HepG2 (cell line): ENCODE results near the gene C1QTNF12. TPM values are rescaled to one million over a fixed set of nuclear protein-coding genes. Genes with fewer than 3 reads are reported as not detected.

ENCODE experiments used
- ATF1 ChIP-seq: IDR thresholded peaks from 2 replicates; pipeline ENCODE4 v1.6.1; 2016; ENCODE audit warnings: mild to moderate bottlenecking, control low read depth
- ATRX ChIP-seq: sonication (generic); formaldehyde crosslinking; IDR thresholded peaks from 2 replicates; pipeline ENCODE4 v1.4.0; 2020; ENCODE audit warnings: missing genetic modification reagents, borderline replicate concordance
- CCAR2 ChIP-seq: fragments of 200-400 bp; formaldehyde crosslinking; optimal IDR thresholded peaks from 2 replicates; pipeline ENCODE3; 2018; ENCODE audit warnings: low read depth, mild to moderate bottlenecking, low read length, moderate library complexity
- ISL2 ChIP-seq: sonication (generic); formaldehyde crosslinking; IDR thresholded peaks from 2 replicates; pipeline ENCODE4 v1.5.0; 2020; ENCODE audit warnings: missing genetic modification reagents
- KDM6A ChIP-seq: IDR thresholded peaks from 2 replicates; pipeline ENCODE4 v1.6.1; 2016; ENCODE audit warnings: low read depth
- SIX1 ChIP-seq: sonication (generic); formaldehyde crosslinking; IDR thresholded peaks from 2 replicates; pipeline ENCODE4 v1.4.0; 2020; ENCODE audit warnings: missing genetic modification reagents, borderline replicate concordance
- U2AF2 ChIP-seq: fragments of 200-400 bp; formaldehyde crosslinking; IDR thresholded peaks from 2 replicates; pipeline ENCODE4 v1.6.1; 2017; ENCODE audit warnings: low read depth, mild to moderate bottlenecking, low read length
- ZNF274 ChIP-seq: sonication (generic); formaldehyde crosslinking; IDR thresholded peaks from 2 replicates; pipeline ENCODE4 v1.5.1; 2020; ENCODE audit warnings: mild to moderate bottlenecking, missing genetic modification reagents
- ZNF766 ChIP-seq: sonication (generic); formaldehyde crosslinking; IDR thresholded peaks from 2 replicates; pipeline ENCODE4 v1.5.0; 2020; ENCODE audit warnings: missing genetic modification reagents, borderline replicate concordance
- ZSCAN30 ChIP-seq: sonication (generic); formaldehyde crosslinking; IDR thresholded peaks from 2 replicates; pipeline ENCODE4 v1.5.0; 2020; ENCODE audit warnings: mild to moderate bottlenecking, missing genetic modification reagents
- polyA plus RNA-seq, 8 experiments: library from polyadenylated mRNA; depleted of rRNA in 3 of 8; stranded (reverse) in 7 of 8; unstranded in 1 of 8; fragments of >200 nt; fragmentation: Illumina TruSeq in 4 of 8; extraction: Trizol in 4 of 8; gene quantifications; 2 replicates each; pipeline versions ENCODE4 v1.2.1 to v1.2.3, GENCODE V29; 2011 to 2016; ENCODE audit warnings: low read depth in 4 of 8, missing spikeins in 1 of 8, mixed read lengths in 1 of 8; ENCODE audit not compliant: insufficient read depth in 1 of 8
- total RNA-seq, 5 experiments: library from RNA; depleted of rRNA; stranded (reverse); fragments of >200 nt; fragmentation: Illumina TruSeq; extraction: Trizol; gene quantifications; 2 replicates each; pipeline ENCODE4 v1.2.3, GENCODE V29; 2016; ENCODE audit warnings: low read depth in 1 of 5
- TF ChIP-seq, protein P1 (sequence below): sonication (generic); formaldehyde crosslinking; IDR thresholded peaks from 2 replicates; pipeline ENCODE4 v1.4.0; 2020; ENCODE audit warnings: missing genetic modification reagents
- TF ChIP-seq, protein P2 (sequence below): sonication (generic); formaldehyde crosslinking; IDR thresholded peaks from 2 replicates; pipeline ENCODE4 v1.5.0; 2020; ENCODE audit warnings: missing genetic modification reagents, mild to moderate bottlenecking, borderline replicate concordance
- TF ChIP-seq, protein P3 (sequence below): sonication (generic); formaldehyde crosslinking; IDR thresholded peaks from 2 replicates; pipeline ENCODE4 v1.4.0; 2020; ENCODE audit warnings: low read depth, missing genetic modification reagents
- TF ChIP-seq, protein P4 (sequence below): IDR thresholded peaks from 2 replicates; pipeline ENCODE4 v1.6.1; 2016; ENCODE audit warnings: low read depth, missing genetic modification reagents, missing compliant biosample characterization
- TF ChIP-seq, protein P5 (sequence below): sonication (generic); formaldehyde crosslinking; IDR thresholded peaks from 2 replicates; pipeline ENCODE4 v1.8.1; 2022; ENCODE audit warnings: low read depth, mild to moderate bottlenecking, missing genetic modification reagents

The C1QTNF12 gene
- total and polyA plus RNA-seq, 2 of the 13 experiments (the other 11 are each of a cell fraction or from before 2014, with no cell fraction given), result 0.18 to 0.64 TPM

DNA sequence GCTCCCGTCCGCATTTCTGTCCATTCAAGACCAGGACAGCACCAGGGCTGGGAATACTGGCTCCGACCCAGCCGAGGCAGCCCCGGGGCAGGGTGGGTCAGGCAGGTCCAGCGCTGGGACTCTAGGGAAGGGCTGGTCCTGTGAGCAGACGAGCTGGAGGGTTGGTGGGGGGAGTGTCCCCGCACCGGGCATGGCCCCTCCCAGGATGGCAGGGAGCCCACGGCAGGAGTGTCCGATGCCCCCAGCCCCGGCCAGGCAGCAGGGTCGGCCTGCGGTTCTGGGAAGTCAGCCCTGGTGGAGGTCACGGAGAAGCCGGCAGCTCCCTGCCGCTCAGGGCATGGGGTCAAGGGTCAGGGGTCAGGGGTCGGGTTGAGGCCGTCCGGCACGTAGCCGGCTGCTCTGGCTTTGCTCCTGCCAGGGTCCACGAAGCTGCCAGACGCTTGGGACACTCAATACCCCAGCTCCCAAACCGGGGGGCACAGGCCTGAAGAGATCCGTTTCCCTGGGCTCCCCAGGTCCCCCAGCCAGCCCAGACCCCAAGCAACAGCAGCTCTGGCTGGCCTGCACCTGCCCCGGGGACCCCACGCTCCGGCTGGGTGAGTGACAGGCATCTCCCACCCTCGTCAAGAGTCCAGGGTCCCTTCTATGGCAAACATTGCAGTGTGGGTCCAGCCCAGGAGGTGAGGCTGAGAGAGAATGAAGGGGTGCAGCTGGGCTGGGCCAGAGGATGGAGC is 6.7 kb downstream of the C1QTNF12 start (continued):
- TF ChIP-seq ATRX (CRISPR knock-in tag) (no peak), ISL2 (CRISPR knock-in tag) (0 out of 2 replicates have a peak, but pooled peaks have one; percentile 34), ATF1 (CRISPR knock-in tag) (no peak), ZSCAN30 (CRISPR knock-in tag) (no peak), ZNF766 (CRISPR knock-in tag) (no peak), KDM6A (CRISPR knock-in tag) (no peak), ZNF274 (CRISPR knock-in tag) (no peak), CCAR2 (no peak), SIX1 (CRISPR knock-in tag) (no peak), U2AF2 (no peak)
- TF ChIP-seq, protein P1, sequence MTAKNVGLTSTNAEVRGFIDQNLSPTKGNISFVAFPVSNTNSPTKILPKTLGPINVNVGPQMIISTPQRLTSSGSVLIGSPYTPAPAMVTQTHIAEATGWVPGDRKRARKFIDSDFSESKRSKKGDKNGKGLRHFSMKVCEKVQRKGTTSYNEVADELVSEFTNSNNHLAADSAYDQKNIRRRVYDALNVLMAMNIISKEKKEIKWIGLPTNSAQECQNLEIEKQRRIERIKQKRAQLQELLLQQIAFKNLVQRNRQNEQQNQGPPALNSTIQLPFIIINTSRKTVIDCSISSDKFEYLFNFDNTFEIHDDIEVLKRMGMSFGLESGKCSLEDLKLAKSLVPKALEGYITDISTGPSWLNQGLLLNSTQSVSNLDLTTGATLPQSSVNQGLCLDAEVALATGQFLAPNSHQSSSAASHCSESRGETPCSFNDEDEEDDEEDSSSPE (CRISPR knock-in tag), result no peak
- TF ChIP-seq, protein P2, sequence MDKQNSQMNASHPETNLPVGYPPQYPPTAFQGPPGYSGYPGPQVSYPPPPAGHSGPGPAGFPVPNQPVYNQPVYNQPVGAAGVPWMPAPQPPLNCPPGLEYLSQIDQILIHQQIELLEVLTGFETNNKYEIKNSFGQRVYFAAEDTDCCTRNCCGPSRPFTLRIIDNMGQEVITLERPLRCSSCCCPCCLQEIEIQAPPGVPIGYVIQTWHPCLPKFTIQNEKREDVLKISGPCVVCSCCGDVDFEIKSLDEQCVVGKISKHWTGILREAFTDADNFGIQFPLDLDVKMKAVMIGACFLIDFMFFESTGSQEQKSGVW (CRISPR knock-in tag), result no peak
- TF ChIP-seq, protein P3, sequence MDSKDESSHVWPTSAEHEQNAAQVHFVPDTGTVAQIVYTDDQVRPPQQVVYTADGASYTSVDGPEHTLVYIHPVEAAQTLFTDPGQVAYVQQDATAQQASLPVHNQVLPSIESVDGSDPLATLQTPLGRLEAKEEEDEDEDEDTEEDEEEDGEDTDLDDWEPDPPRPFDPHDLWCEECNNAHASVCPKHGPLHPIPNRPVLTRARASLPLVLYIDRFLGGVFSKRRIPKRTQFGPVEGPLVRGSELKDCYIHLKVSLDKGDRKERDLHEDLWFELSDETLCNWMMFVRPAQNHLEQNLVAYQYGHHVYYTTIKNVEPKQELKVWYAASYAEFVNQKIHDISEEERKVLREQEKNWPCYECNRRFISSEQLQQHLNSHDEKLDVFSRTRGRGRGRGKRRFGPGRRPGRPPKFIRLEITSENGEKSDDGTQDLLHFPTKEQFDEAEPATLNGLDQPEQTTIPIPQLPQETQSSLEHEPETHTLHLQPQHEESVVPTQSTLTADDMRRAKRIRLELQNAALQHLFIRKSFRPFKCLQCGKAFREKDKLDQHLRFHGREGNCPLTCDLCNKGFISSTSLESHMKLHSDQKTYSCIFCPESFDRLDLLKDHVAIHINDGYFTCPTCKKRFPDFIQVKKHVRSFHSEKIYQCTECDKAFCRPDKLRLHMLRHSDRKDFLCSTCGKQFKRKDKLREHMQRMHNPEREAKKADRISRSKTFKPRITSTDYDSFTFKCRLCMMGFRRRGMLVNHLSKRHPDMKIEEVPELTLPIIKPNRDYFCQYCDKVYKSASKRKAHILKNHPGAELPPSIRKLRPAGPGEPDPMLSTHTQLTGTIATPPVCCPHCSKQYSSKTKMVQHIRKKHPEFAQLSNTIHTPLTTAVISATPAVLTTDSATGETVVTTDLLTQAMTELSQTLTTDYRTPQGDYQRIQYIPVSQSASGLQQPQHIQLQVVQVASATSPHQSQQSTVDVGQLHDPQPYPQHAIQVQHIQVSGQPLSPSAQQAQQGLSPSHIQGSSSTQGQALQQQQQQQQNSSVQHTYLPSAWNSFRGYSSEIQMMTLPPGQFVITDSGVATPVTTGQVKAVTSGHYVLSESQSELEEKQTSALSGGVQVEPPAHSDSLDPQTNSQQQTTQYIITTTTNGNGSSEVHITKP (CRISPR knock-in tag), result no peak
- TF ChIP-seq, protein P4, sequence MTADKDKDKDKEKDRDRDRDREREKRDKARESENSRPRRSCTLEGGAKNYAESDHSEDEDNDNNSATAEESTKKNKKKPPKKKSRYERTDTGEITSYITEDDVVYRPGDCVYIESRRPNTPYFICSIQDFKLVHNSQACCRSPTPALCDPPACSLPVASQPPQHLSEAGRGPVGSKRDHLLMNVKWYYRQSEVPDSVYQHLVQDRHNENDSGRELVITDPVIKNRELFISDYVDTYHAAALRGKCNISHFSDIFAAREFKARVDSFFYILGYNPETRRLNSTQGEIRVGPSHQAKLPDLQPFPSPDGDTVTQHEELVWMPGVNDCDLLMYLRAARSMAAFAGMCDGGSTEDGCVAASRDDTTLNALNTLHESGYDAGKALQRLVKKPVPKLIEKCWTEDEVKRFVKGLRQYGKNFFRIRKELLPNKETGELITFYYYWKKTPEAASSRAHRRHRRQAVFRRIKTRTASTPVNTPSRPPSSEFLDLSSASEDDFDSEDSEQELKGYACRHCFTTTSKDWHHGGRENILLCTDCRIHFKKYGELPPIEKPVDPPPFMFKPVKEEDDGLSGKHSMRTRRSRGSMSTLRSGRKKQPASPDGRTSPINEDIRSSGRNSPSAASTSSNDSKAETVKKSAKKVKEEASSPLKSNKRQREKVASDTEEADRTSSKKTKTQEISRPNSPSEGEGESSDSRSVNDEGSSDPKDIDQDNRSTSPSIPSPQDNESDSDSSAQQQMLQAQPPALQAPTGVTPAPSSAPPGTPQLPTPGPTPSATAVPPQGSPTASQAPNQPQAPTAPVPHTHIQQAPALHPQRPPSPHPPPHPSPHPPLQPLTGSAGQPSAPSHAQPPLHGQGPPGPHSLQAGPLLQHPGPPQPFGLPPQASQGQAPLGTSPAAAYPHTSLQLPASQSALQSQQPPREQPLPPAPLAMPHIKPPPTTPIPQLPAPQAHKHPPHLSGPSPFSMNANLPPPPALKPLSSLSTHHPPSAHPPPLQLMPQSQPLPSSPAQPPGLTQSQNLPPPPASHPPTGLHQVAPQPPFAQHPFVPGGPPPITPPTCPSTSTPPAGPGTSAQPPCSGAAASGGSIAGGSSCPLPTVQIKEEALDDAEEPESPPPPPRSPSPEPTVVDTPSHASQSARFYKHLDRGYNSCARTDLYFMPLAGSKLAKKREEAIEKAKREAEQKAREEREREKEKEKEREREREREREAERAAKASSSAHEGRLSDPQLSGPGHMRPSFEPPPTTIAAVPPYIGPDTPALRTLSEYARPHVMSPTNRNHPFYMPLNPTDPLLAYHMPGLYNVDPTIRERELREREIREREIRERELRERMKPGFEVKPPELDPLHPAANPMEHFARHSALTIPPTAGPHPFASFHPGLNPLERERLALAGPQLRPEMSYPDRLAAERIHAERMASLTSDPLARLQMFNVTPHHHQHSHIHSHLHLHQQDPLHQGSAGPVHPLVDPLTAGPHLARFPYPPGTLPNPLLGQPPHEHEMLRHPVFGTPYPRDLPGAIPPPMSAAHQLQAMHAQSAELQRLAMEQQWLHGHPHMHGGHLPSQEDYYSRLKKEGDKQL, result no peak
- TF ChIP-seq, protein P5, sequence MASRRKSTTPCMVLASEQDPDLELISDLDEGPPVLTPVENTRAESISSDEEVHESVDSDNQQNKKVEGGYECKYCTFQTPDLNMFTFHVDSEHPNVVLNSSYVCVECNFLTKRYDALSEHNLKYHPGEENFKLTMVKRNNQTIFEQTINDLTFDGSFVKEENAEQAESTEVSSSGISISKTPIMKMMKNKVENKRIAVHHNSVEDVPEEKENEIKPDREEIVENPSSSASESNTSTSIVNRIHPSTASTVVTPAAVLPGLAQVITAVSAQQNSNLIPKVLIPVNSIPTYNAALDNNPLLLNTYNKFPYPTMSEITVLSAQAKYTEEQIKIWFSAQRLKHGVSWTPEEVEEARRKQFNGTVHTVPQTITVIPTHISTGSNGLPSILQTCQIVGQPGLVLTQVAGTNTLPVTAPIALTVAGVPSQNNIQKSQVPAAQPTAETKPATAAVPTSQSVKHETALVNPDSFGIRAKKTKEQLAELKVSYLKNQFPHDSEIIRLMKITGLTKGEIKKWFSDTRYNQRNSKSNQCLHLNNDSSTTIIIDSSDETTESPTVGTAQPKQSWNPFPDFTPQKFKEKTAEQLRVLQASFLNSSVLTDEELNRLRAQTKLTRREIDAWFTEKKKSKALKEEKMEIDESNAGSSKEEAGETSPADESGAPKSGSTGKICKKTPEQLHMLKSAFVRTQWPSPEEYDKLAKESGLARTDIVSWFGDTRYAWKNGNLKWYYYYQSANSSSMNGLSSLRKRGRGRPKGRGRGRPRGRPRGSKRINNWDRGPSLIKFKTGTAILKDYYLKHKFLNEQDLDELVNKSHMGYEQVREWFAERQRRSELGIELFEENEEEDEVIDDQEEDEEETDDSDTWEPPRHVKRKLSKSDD (CRISPR knock-in tag), result no peak
